ENCODE data around the gene ZNF777. TPM values are rescaled to one million over a fixed set of nuclear protein-coding genes. Genes with fewer than 3 reads are reported as not detected.
A peak's percentile ranks its signal among the peaks of the same experiment; 100 is the strongest.
"Not testable (repeated sequence)": the region's sequence is repeated elsewhere in the genome, so short reads cannot be mapped to it uniquely, and the experiment has no call there.

ZNF777 gene
- total RNA-seq, 1 donor from 2014 or later: 20.0 TPM

GRCh38 chr7:149495785-149496641 lies 35.2 kb upstream of the ZNF777 start:
- H3K4me1 Mint-ChIP-seq: peaks cover 21% of the 10 kb centered on the region
- H3K9me3 Mint-ChIP-seq: no peaks in the 10 kb centered on the region
- peak overlapping the region; percentile 96 for H3K4me3 Mint-ChIP-seq
- peaks cover 24% of the 10 kb centered on the region for H3K27me3 Mint-ChIP-seq (ENCODE audit: low read depth)
- TF ChIP-seq CTCF (IDR thresholded peaks at IDR 0.05; ENCODE audit: unreplicated experiment): no peak
- DNase-seq (ENCODE audit: low spot score in 2 of 2, unreplicated experiment in 2 of 2): peak; percentile 53 to 81
- H3K27ac Mint-ChIP-seq: peak overlapping the region; percentile 97
- H3K36me3 Mint-ChIP-seq: peaks cover 20% of the 10 kb centered on the region

- H3K36me3 Mint-ChIP-seq: peaks cover 29% of the 10 kb centered on the region
- H3K9me3 Mint-ChIP-seq: no peaks in the 10 kb centered on the region
- no peak for TF ChIP-seq CTCF (IDR thresholded peaks at IDR 0.05; ENCODE audit: unreplicated experiment)
- peaks cover 21% of the 10 kb centered on the region for H3K4me1 Mint-ChIP-seq
- peak overlapping the region; percentile 37 for H3K4me3 Mint-ChIP-seq
- H3K27ac Mint-ChIP-seq: no peak overlapping the region
- H3K27me3 Mint-ChIP-seq (ENCODE audit: low read depth): peaks cover 13% of the 10 kb centered on the region
- DNase-seq (ENCODE audit: low spot score in 2 of 2, unreplicated experiment in 2 of 2): no peak
These were observed 34.0 kb upstream of the ZNF777 start for GRCh38 chr7:149494738-149495368.

DNA sequence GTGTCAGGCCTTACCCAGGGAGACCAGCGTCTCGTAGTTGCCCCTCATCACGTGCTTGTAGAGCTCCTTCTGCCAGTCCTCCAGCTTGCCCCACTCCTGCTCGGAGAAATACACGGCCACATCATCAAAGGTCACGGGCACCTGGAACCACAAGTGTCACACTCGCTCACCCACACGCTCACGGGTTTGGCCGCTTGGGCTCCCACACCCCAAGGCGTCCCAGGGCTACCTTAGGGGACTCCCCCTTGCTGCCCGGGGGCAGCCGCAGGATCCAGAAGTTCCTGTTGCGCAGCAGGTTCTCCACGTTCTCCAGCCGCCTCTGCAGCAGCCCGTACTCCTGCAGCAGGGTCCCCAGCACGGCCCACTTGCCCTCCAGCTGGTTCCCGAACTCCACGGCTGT lies 33.1 kb upstream of the ZNF777 start:
- Mint-ChIP-seq H3K4me1 (peaks cover 21% of the 10 kb centered on the region), H3K36me3 (peaks cover 35% of the 10 kb centered on the region)
- not testable (repeated sequence) for H3K4me3 Mint-ChIP-seq

DNA sequence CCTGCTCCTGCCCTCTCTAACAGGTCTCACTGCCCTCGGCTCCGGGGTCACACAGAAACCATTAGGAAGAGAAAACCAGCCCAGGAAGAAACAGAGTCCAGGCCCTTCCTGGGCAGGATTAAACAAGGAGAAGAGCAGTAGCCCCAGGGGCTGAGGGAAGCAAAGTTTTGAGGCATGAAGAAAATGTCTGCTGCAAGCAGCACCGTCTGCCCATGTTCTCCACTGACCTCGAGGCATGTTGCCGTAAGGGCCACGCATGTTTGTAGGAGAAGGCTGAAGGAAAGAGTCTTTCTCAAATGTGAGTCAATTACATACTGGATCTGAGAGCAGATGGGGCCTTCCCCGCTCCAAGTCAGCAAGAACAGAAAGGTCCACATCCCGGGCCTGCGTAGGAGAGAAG lies 32.5 kb upstream of the ZNF777 start:
- Mint-ChIP-seq H3K9me3 (no peaks in the 10 kb centered on the region), H3K36me3 (peaks cover 38% of the 10 kb centered on the region)

More for the DNA sequence above, 33.1 kb upstream of the ZNF777 start:
- H3K9me3 Mint-ChIP-seq; H3K27ac Mint-ChIP-seq; H3K27me3 Mint-ChIP-seq (ENCODE audit: low read depth); DNase-seq (ENCODE audit: low spot score in 2 of 2, unreplicated experiment in 2 of 2): not testable (repeated sequence)

GRCh38 chr7:149490083-149490760 lies 29.4 kb upstream of the ZNF777 start:
- H3K4me3 Mint-ChIP-seq: no peak overlapping the region
- no peak overlapping the region for H3K27ac Mint-ChIP-seq
- peaks cover 4% of the 10 kb centered on the region for H3K4me1 Mint-ChIP-seq
- TF ChIP-seq CTCF (IDR thresholded peaks at IDR 0.05; ENCODE audit: unreplicated experiment): no peak
- peaks cover 54% of the 10 kb centered on the region for H3K36me3 Mint-ChIP-seq
- peaks cover 3% of the 10 kb centered on the region for H3K9me3 Mint-ChIP-seq
- no peak for DNase-seq (ENCODE audit: low spot score in 2 of 2, unreplicated experiment in 2 of 2)
- H3K27me3 Mint-ChIP-seq (ENCODE audit: low read depth): no peaks in the 10 kb centered on the region

More for the DNA sequence above, 32.5 kb upstream of the ZNF777 start:
- TF ChIP-seq CTCF (IDR thresholded peaks at IDR 0.05; ENCODE audit: unreplicated experiment): no peak
- Mint-ChIP-seq H3K27me3 (ENCODE audit: low read depth) (no peaks in the 10 kb centered on the region), H3K4me1 (peaks cover 21% of the 10 kb centered on the region), H3K4me3 (no peak overlapping the region), H3K27ac (no peak overlapping the region)
- DNase-seq (ENCODE audit: low spot score in 2 of 2, unreplicated experiment in 2 of 2): no peak
